ENCODE data around the gene TTC34.
"Not testable (repeated sequence)": the region's sequence is repeated elsewhere in the genome, so short reads cannot be mapped to it uniquely, and the experiment has no call there.

TTC34 gene

DNA sequence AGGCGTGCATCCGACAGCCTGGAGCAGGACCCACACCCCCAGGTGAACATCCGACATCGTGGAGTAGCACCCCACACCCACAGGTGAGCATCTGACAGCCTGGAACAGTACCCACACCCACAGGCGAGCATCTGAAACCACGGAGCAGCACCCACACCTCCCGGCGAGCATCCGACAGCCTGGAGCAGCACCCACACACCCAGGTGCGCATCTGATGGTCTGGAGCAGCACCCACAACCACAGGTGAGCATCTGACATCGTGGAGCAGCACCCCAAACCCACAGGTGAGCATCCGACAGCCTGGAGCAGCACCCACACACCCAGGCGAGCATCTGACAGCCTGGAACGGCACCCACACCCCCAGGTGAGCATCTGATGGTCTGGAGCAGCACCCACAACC, 46.1 kb downstream of the TTC34 start:
- DNase-seq: not testable (repeated sequence)

DNA sequence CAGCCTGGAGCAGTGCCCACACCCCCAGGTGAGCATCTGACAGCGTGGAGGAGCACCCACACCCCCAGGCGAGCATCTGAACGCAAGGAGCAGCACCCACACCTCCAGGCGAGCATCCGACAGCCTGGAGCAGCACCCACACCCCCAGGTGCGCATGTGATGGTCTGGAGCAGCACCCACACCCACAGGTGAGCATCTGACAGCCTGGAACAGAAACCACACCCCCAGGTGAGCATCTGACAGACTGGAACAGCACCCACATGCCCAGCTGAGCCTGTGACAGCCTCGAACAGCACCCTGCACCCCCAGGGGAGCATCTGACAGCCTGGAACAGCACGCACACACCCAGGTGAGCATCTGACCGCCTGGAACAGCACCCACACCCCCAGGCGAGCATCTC, 46.9 kb downstream of the TTC34 start:
- DNase-seq: not testable (repeated sequence)

DNA sequence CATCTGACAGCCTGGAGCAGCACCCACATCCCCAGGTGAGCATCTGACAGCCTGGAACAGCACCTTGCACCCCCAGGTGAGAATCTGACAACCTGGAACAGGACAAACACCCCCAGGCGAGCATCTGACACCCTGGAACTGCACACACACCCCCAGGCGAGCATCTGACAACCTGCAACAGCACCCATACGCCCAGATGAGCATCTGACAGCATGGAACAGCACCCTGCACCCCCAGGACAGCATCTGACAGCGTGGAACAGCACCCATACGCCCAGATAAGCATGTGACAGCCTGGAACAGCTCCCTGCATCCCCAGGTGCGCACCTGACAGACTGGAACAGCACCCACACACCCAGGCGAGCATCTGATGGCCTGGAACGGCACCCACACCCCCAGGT, 49.0 kb downstream of the TTC34 start:
- DNase-seq: not testable (repeated sequence)

DNA sequence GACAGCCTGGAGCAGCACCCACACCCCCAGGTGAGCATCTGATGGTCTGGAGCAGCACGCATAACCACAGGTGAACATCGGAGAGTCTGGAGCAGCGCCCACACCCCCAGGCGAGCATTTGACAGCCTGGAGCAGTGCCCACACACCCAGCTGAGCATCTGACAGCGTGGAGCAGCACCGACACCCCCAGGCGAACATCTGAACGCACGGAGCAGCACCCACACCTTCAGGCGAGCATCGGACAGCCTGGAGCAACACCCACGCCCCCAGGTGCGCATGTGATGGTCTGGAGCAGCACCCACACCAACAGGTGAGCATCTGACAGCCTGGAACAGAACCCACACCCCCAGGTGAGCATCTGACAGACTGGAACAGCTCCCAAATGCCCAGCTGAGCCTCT, 49.6 kb downstream of the TTC34 start:
- DNase-seq: not testable (repeated sequence)

DNA sequence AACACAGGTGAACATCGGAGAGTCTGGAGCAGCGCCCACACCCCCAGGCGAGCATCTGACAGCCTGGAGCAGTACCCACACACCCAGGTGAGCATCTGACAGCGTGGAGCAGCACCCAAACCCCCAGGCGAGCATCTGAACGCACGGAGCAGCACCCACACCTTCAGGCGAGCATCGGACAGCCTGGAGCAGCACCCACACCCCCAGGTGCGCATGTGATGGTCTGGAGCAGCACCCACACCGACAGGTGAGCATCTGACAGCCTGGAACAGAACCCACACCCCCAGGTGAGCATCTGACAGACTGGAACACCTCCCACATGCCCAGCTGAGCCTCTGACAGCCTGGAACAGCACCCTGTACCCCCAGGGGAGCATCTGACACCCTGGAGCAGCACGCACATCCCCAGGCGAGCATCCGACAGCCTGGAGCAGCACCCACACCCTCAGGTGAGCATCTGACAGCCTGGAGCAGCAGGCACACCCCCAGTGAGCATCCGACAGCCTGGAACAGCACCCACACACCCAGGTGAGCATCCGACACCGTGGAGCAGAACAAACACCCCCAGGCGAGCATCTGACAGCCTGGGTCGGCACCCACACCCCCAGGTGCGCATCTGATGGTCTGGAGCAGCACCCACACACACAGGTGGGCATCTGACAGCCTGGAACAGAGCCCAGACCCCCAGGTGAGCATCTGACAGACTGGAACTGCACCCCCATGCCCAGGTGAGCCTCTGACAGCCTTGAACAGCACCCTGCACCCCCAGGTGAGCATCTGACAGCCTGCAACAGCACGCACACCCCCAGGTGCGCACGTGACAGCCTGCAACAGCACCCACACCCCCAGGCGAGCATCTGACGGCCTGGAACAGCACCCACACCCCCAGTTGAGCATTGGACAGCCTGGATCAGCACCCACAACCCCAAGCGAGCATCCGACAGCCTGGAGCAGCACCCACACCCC, 50.4 kb downstream of the TTC34 start:
- DNase-seq: not testable (repeated sequence)

DNA sequence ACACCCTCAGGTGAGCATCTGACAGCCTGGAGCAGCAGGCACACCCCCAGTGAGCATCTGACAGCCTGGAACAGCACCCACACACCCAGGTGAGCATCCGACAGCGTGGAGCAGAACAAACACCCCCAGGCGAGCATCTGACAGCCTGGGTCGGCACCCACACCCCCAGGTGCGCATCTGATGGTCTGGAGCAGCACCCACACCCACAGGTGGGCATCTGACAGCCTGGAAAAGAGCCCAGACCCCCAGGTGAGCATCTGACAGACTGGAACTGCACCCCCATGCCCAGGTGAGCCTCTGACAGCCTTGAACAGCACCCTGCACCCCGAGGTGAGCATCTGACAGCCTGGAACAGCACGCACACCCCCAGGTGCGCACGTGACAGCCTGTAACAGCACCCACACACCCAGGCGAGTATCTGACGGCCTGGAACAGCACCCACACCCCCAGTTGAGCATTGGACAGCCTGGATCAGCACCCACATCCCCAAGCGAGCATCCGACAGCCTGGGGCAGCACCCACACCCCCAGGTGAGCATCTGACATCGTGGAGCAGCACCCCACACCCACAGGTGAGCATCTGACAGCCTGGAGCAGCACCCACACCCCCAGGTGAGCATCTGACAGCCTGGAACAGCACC, 51.3 kb downstream of the TTC34 start:
- not testable (repeated sequence) for DNase-seq

DNA sequence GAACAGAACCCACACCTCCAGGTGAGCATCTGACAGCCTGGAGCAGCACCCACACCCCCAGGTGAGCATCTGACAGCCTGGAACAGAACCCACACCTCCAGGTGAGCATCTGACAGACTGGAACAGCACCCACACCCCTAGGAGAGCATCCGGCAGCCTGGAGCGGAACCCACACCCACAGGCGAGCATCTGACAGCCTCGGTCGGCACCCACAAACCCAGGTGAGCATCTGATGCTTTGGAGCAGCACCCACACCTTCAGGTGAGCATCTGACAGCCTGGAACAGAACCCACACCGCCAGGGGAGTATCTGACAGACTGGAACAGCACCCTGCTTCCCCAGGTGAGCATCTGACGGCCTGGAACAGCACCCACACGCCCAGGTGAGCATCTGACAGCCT, 52.9 kb downstream of the TTC34 start:
- not testable (repeated sequence) for DNase-seq

DNA sequence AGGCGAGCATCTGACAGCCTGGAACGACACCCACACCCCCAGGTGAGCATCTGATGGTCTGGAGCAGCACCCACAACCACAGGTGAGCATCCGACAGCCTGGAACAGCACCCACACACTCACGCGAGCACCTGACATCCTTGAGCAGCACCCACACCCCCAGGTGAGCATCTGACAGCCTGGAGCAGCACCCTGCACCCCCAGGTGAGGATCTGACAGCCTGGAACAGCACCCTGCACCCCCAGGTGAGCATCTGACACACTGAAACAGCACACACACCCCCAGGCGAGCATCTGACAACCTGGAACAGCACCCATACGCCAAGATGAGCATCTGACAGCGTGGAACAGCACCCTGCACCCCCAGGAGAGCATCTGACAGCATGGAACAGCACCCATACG, 106.7 kb downstream of the TTC34 start:
- not testable (repeated sequence) for DNase-seq

DNA sequence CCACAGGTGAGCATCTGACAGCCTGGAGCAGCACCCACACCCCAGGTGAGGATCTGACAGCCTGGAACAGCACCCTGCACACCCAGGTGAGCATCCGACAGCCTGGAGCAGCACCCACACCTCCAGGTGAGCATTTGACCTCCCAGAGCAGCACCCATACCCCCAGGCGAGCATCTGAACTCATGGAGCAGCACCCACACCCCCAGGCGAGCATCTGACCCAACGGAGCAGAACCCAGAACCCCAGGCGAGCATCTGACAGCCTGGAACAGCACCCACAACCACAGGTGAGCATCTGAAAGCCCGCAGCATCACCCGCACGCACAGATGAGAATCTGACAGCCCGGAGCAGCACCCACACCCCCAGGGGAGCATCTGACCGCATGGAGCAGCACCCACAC, 111.3 kb downstream of the TTC34 start:
- not testable (repeated sequence) for DNase-seq

DNA sequence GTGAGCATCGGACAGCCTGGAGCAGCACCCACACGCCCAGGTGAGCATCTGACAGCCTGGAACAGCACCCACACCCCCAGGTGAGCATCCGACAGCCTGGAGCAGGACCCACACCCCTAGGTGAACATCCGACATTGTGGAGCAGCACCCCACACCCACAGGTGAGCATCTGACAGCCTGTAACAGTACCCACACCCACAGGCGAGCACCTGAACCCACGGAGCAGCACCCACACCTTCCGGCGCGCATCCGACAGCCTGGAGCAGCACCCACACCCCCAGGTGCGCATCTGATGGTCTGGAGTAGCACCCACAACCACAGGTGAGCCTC, 113.2 kb downstream of the TTC34 start:
- not testable (repeated sequence) for DNase-seq

DNA sequence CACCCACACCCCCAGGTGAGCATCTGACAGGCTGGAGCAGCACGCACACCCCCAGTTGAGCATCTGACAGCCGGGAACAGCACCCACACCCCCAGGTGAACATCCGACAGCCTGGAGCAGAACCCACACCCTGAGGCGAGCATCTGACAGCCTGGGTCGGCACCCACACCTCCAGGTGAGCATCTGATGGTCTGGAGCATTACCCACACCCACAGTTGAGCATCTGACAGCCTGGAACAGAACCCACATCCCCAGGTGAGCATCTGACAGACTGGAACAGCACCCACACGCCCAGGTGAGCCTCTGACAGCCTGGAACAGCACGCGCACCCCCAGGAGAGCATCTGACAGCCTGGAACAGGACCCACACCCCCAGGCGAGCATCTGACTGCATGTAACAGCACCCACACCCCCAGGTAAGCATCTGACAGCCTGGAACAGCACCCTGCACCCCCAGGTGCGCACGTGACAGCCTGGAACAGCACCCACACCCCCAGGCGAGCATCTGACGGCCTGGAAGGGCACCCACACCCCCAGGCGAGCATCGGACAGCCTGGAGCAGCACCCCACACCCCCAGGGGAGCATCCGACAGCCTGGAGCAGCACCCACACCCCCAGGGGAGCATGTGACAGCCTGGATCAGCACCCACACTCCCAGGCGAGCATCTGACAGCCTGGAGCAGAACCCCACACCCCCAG, 113.7 kb downstream of the TTC34 start:
- DNase-seq: not testable (repeated sequence)

DNA sequence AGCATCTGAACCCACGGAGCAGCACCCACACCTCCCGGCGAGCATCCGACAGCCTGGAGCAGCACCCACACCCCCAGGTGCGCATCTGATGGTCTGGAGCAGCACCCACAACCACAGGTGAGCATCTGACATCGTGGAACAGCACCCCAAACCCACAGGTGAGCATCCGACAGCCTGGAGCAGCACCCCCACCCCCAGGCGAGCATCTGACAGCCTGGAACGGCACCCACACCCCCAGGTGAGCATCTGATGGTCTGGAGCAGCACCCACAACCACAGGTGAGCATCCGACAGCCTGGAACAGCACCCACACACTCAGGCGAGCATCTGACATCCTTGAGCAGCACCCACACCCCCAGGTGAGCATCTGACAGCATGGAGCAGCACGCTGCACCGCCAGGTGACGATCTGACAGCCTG, 114.3 kb downstream of the TTC34 start:
- not testable (repeated sequence) for DNase-seq

DNA sequence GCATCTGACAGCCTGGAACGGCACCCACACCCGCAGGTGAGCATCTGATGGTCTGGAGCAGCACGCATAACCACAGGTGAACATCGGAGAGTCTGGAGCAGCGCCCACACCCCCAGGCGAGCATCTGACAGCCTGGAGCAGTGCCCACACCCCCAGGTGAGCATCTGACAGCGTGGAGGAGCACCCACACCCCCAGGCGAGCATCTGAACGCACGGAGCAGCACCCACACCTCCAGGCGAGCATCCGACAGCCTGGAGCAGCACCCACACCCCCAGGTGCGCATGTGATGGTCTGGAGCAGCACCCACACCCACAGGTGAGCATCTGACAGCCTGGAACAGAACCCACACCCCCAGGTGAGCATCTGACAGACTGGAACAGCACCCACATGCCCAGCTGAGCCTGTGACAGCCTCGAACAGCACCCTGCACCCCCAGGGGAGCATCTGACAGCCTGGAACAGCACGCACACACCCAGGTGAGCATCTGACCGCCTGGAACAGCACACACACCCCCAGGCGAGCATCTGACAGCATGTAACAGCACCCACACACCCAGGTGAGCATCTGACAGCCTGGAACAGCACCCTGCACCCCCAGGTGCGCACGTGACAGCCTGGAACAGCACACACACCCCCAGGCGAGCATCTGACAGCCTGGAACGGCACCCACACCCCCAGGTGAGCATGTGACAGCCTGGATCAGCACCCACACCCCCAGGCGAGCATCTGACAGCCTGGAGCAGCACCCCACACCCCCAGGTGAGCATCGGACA, 115.2 kb downstream of the TTC34 start:
- not testable (repeated sequence) for DNase-seq

DNA sequence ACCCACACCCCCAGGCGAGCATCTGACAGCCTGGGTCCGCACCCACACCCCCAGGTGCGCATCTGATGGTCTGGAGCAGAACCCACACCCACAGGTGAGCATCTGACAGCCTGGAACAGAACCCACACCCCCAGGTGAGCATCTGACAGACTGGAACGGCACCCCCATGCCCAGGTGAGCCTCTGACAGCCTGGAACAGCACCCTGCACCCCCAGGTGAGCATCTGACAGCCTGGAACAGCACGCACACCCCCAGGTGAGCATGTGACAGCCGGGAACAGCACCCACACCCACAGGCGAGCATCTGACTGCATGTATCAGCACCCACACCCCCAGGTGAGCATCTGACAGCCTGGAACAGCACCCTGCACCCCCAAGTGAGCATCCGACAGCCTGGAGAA, 115.8 kb downstream of the TTC34 start:
- not testable (repeated sequence) for DNase-seq

DNA sequence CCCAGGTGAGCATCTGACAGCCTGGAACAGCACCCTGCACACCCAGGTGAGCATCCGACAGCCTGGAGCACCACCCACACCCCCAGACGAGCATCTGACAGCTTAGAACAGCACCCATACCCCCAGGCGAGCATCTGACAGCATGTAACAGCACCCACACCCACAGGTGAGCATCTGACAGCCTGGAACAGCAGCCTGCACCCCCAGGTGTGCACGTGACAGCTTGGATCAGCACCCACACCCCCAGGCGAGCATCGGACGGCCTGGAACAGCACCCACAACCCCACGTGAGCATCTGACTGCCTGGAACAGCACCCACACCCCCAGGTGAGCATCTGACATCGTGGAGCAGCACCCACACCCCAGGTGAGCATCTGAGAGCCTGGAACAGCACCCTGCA, 116.6 kb downstream of the TTC34 start:
- not testable (repeated sequence) for DNase-seq

DNA sequence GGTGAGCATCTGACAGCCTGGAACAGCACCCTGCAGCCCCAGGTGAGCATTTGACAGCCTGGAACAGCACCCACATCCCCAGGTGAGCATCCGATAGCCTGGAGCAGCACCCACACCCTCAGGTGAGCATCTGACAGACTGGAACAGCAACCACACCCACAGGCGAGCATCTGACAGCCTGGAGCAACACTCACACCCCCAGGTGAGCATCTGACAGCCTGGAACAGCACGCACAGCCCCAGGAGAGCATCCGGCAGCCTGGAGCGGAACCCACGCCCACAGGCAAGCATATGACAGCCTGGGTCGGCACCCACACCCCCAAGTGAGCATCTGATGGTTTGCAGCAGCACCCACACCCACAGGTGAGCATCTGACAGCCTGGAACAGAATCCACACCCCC, 117.5 kb downstream of the TTC34 start:
- DNase-seq: not testable (repeated sequence)

DNA sequence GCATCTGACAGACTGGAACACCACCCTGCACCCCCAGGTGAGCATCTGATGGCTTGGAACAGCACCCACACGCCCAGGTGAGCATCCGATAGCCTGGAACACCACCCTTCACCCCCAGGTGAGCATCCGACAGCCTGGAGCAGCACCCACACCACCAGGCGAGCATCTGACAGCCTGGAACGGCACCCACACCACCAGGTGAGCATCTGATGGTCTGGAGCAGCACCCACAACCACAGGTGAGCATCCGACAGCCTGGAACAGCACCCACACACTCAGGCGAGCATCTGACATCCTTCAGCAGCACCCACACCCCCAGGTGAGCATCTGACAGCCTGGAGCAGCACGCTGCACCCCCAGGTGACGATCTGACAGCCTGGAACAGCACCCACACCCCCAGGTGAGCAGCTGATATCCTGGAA, 118.2 kb downstream of the TTC34 start:
- DNase-seq: not testable (repeated sequence)

DNA sequence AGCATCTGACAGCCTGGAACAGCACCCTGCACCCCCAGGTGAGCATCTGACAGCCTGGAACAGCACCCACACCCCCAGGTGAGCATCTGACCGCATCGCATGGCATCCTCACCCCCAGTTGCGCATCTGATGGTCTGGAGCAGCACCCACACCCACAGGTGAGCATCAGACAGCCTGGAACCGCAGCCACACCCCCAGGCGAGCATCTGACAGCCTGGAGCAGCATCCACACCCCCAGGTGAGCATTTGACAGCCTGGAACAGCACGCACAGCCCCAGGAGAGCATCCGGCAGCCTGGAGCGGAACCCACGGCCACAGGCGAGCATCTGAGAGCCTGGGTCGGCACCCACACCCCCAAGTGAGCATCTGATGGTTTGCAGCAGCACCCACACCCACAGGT, 118.6 kb downstream of the TTC34 start:
- DNase-seq: not testable (repeated sequence)

DNA sequence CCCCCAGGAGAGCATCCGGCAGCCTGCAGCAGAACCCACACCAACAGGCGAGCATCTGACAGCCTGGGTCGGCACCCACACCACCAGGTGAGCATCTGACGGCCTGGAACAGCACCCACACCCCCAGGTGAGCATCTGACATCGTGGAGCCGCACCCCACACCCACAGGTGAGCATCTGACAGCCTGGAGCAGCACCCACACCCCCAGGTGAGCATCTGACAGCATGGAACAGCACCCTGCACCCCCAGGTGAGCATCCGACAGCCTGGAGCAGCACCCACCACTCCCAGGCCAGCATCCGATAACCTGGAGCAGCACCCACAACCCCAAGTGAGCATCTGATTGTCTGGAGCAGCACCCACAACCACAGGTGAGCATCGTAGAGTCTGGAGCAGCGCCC, 124.8 kb downstream of the TTC34 start:
- not testable (repeated sequence) for DNase-seq

DNA sequence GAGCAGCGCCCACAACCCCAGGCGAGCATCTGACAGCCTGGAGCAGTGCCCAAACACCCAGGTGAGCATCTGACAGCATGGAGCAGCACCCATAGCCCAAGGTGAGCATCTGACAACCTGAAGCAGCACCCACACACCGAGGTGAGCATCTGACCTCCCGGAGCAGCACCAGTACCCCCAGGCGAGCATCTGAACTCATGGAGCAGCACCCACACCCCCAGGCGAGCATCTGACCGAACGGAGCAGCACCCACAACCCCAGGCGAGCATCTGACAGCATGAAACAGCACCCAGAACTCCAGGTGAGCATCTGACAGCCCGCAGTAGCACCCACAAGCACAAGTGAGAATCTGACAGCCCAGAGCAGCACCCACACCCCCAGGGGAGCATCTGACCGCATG, 129.8 kb downstream of the TTC34 start:
- DNase-seq: not testable (repeated sequence)

DNA sequence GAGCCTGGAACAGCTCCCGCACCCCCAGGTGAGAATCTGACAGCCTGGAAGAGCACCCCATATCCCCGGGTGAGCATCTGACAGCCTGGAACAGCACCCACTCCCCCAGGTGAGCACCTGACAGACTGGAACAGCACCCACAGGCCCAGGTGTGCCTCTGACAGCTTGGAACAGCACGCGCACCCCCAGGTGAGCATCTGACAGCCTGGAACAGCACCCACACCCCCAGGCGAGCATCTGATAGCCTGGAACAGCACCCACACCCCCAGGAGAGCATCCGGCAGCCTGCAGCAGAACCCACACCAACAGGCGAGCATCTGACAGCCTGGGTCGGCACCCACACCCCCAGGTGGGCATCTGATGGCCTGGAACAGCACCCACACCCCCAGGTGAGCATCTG, 141.7 kb downstream of the TTC34 start:
- DNase-seq: not testable (repeated sequence)

DNA sequence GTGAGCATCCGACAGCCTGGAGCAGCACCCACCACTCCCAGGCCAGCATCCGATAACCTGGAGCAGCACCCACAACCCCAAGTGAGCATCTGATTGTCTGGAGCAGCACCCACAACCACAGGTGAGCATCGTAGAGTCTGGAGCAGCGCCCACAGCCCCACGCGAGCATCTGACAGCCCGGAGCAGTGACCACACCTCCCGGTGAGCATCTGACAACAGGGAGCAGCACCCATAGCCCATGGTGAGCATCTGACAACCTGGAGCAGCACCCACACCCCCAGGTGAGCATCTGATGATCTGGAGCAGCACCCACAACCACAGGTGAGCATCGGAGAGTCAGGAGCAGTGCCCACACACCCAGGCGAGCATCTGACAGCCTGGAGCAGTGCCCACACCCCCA, 143.6 kb downstream of the TTC34 start:
- not testable (repeated sequence) for DNase-seq

DNA sequence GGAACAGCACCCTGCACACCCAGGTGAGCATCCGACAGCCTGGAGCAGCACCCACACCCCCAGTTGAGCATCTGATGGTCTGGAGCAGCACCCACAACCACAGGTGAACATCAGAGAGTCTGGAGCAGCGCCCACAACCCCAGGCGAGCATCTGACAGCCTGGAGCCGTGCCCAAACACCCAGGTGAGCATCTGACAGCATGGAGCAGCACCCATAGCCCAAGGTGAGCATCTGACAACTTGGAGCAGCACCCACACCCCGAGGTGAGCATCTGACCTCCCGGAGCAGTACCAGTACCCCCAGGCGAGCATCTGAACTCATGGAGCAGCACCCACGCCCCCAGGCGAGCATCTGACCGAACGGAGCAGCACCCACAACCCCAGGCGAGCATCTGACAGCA, 144.4 kb downstream of the TTC34 start:
- DNase-seq: not testable (repeated sequence)

All from NCI-H510A treated with DMSO at 0.1 percent for 48 hours (cell line).